ENCODE measurements around the gene CCL21.

Gene CCL21

DNA sequence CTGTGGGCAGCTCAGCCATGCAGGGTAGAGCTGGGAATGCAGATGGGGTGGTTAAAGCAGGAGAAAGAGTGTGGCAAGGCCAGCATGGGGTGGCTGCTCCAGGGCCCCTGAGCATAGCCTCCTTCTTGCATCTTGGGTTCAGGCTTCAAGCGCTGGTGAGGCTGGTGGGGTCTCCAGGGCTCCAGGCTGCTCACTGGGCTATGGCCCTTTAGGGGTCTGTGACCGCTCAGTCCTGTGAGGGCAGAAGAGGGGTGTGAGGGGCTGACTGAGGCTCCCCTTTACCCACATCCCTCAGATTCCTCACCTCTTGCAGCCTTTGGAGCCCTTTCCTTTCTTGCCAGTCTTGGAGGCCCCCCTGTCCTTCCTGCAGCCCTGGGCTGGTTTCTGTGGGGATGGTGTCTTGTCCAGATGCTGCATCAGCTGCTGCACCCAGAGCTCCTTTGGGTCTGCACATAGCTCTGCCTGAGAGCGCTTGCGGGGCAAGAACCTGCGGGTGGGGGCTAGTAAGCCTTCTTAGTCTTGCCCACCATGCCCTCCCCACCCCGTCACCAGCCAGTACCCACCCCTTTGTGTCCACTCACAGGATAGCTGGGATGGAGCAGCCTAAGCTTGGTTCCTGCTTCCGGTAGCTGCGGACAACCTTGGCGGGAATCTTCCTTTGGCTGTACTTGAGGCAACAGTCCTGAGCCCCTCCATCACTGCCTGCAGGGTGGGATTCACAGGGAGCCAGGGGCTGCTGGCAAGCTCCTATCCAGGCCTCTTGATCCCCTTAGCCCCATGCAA lies 549 bp downstream of the CCL21 start:
- H3K27ac ChIP-seq: no peak overlapping the region
- ChIA-PET CTCF (no interaction called here), POLR2A (ENCODE audit: low non-redundant PET) (no interaction called here)
- no peak for DNase-seq (ENCODE audit: low spot score)
- TF ChIP-seq, protein P1, sequence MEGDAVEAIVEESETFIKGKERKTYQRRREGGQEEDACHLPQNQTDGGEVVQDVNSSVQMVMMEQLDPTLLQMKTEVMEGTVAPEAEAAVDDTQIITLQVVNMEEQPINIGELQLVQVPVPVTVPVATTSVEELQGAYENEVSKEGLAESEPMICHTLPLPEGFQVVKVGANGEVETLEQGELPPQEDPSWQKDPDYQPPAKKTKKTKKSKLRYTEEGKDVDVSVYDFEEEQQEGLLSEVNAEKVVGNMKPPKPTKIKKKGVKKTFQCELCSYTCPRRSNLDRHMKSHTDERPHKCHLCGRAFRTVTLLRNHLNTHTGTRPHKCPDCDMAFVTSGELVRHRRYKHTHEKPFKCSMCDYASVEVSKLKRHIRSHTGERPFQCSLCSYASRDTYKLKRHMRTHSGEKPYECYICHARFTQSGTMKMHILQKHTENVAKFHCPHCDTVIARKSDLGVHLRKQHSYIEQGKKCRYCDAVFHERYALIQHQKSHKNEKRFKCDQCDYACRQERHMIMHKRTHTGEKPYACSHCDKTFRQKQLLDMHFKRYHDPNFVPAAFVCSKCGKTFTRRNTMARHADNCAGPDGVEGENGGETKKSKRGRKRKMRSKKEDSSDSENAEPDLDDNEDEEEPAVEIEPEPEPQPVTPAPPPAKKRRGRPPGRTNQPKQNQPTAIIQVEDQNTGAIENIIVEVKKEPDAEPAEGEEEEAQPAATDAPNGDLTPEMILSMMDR (conservative IDR thresholded peaks at IDR 0.05; ENCODE audit: low read depth): no peak

DNA sequence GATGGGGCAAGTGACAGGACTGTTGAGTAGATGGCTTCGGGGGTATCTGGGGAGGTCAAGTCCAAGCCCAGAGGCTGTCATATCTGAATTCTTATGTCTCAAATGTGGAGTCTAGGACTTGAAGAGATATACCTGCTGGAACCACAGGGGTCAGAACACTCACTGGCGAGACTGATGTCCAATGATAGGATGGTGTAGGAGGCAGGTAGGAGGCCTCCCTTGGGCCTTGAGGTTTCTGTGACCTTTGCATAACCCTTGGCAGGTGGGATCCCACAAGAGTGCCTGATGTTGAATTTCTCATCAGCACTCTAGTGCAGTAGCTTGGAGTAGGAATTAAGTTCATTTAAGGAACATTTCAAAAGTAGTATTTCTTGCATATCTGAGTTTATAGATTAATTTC lies 2.8 kb downstream of the CCL21 start:
- POLR2A ChIA-PET (ENCODE audit: low non-redundant PET): no interaction called here
- H3K27ac ChIP-seq: no peak overlapping the region

DNA sequence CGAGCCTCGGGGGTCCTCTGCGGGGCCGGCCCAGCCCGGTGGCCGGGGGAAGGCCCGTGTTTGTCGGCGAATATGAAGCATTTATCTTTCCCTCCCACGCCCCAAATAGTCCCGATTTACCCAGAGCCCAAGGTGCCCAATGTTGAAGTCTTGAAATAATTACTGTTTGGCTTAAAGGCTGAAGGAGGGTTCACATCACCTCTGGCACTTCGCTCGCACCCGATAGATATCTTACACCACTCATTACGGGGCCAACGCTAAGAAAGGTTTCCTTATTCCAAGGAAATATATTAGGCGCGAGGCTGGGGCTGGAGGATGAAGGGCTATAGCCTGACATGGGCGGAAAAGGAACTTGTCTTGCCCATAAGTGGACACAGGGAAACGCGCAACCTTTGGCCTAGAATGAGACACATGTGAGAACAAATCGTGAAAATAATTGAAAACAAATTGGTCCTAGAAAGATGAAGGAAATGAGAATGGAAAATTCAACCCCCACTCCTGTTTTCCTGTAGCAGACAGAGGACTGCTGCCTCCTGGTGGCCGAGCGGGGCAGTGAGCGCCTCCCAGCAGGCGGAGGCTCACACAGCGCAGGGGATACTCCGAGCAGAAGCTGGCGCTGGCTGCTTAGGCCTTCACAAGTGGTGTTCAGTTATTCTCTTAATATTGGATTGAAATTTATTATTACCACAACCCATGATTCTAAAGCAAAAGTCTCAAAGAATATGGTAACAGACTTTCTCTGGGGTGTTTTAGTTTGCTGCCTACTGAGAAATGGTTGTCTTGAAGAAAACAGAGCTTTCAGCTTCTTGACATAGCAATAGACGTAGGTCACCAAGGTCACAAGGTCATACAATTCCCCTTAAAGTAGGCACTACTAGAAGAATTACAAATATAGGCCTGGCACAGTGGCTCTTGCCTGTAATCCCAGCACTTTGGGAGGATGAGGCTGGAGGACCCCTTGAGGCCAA lies 7.9 kb downstream of the CCL21 start:
- CTCF ChIA-PET: interaction anchor here (0.5 to 1.4 kb wide), 12 partner anchors 16 to 167 kb away, joined by 3 to 5 read pairs (median 3); partner anchors contain the start of genes DCTN3, GALT and SIGMAR1
- POLR2A ChIA-PET (ENCODE audit: low non-redundant PET): no interaction called here
- DNase-seq (ENCODE audit: low spot score): peak; percentile 74
- TF ChIP-seq, protein P1 (conservative IDR thresholded peaks at IDR 0.05; ENCODE audit: low read depth): peak; percentile 98
- H3K27ac ChIP-seq: no peak overlapping the region

More for the DNA sequence above, 2.8 kb downstream of the CCL21 start:
- CTCF ChIA-PET: no interaction called here
- TF ChIP-seq, protein P1 (conservative IDR thresholded peaks at IDR 0.05; ENCODE audit: low read depth): no peak
- no peak for DNase-seq (ENCODE audit: low spot score)

DNA sequence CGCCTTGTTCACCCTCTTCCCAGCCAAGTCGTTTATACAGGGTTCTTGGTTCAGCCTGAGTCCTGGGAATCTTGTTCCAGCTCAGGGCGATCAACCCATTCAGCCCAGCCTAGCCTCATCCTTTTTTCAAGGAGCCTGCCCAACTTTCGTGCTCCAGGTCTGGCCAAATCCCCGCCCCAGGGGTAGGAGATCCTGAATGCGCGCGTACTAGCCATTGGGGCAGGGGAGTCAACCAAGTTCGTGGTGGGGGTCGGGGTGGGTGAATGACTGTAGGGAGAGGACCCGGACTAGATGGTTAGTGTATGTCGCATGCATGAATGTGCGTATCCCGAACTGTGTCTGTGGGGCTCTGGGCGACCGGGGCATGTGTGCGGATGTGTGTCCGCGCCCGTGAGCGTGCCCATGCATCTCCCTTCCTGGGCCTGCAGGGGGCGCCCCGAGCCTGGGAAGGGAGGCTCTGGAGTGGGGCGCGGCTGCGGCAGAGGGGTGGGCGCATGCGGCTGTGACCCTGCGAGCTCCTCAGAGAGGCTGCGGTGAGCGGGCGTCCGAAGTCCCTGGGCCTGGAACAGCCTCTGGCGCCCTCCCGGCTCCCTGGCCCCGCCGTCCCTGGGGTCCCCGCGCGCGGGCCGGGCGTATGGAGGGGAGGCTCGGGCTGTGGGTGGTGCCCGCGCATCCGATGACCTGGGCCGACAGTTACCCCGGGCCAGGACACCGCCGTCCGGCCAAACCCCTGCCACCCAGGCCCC lies 8.7 kb downstream of the CCL21 start:
- CTCF ChIA-PET: interaction anchor here (0.5 to 1.4 kb wide), 6 partner anchors 15 to 414 kb away, joined by 3 to 5 read pairs (median 4); no protein-coding TSS in a partner anchor
- peak; percentile 64 for DNase-seq (ENCODE audit: low spot score)
- POLR2A ChIA-PET (ENCODE audit: low non-redundant PET): no interaction called here
- no peak overlapping the region for H3K27ac ChIP-seq
- TF ChIP-seq, protein P1 (conservative IDR thresholded peaks at IDR 0.05; ENCODE audit: low read depth): peak; percentile 96

DNA sequence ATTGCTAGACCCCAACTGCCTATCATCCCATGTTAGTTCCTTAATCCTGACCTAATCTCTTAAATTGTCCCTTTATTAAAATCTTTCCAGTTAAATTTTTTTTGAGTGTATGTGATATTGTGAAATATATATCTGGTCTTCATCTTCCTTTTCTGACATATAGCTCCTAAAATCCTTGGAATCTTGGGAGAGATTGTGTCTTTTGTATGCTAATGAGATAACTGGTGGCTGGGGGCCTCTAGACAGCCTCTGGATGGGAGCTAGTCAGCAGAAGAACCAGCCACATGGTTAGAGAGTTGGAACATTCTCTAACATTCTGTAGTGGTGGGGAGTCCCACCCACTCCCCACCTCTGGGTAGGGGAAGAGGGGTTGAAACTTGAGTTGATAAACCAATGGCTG lies 15.1 kb downstream of the CCL21 start:
- H3K27ac ChIP-seq: no peak overlapping the region
- TF ChIP-seq, protein P1 (conservative IDR thresholded peaks at IDR 0.05; ENCODE audit: low read depth): no peak
- ChIA-PET POLR2A (ENCODE audit: low non-redundant PET) (no interaction called here), CTCF (no interaction called here)
- DNase-seq (ENCODE audit: low spot score): no peak

DNA sequence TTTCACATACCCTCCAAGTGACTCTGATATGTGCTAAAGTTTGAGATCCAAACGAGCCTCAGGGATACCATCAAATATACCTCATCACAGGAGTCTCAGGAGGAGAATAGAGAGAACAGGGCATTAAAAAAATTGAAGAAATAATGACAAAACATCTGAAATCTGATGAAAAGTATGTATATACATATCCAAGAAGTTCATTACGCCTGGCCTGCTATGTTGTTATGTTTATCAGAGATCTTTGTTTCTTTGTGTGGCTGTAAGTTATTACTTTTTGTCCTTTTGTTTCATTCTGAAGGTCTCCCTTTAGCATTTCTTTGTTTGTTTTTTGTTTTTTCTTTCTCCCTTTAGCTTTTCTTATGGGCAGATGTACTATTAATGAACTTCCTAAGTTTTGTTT lies 16.4 kb downstream of the CCL21 start:
- H3K27ac ChIP-seq: no peak overlapping the region
- CTCF ChIA-PET: no interaction called here
- POLR2A ChIA-PET (ENCODE audit: low non-redundant PET): no interaction called here
- TF ChIP-seq, protein P1 (conservative IDR thresholded peaks at IDR 0.05; ENCODE audit: low read depth): no peak
- DNase-seq (ENCODE audit: low spot score): no peak
